ENCODE results near the gene RAB3B. TPM values are rescaled to one million over a fixed set of nuclear protein-coding genes. Genes with fewer than 3 reads are reported as not detected.
"Not testable (repeated sequence)": the region's sequence is repeated elsewhere in the genome, so short reads cannot be mapped to it uniquely, and the experiment has no call there.

Gene RAB3B, protein sequence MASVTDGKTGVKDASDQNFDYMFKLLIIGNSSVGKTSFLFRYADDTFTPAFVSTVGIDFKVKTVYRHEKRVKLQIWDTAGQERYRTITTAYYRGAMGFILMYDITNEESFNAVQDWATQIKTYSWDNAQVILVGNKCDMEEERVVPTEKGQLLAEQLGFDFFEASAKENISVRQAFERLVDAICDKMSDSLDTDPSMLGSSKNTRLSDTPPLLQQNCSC
- total RNA-seq, result 0.02 TPM in 1 of 2 replicates, not detected in the other

GRCh38 chr1:51990478-51990965 lies at the start of gene RAB3B:
TSS of gene RAB3B (minus strand) at chr1:51990700. CDS start at chr1:51977117, 13,583 bp downstream.
- intact Hi-C loops (cut with micrococcal nuclease), result no loop called here

DNA sequence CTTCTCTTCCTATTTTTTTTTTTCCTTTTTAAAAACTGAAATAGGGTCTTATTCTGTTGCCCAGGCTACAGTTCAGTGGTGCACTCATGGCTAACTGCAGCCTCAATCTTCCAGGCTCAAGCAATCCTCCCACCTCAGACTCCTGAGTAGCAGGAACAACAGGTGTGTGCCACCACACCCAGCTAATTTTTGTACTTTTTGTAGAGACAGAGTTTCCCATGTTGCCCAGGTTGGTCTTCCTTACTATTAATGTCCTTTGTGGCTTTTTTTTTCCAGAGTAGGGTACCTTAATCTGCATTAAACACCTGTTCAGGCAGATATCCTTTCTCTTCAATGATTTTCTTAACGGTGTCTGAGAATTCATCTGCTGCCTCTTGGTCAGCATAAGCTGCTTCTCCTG lies 47.4 kb upstream of the RAB3B start:
- intact Hi-C loops (cut with micrococcal nuclease), result no loop called here

DNA sequence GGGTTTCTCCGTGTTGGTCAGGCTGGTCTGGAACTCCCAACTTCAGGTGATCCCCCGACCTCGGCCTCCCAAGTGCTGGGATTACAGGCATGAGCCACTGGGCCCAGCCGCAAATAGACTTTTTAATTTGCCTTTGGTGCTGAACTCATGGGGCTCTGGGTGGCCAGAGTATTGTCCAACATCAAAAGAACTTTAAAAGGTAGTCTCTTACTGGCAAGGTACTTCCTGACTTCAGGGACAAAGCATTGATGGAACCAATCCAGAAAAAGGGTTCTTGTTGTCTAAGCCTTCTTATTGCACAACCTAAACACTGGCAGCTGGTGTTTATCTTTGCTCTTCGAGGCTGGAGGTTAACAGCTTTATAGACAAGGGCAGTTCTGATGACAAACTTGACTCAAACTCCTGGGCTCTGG lies 46.9 kb upstream of the RAB3B start:
- intact Hi-C loops (cut with micrococcal nuclease), result no loop called here

DNA sequence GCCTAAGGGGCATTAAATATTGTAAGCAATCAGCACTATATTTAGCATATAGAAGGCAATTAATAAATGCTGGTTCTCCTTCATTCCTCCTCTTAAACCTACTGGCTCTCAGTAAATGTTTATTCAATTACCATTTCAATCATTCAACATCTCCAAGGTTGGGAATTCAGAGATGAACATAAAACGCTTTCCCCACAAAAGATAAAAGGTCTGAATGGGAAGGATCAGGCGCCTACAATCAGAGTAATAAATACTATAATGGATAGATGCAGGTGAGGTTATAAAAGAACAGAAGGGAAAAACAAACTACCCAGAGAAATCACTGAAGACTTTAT lies 43.5 kb upstream of the RAB3B start:
- intact Hi-C loops (cut with micrococcal nuclease), result loop anchor here (5.0 kb wide), 4 partner anchors 108 to 1378 kb away; partner anchors contain the start of genes CPT2 and ZFYVE9

- intact Hi-C loops (cut with micrococcal nuclease), result loop anchor here (1.0 to 5.0 kb wide), 9 partner anchors 23 to 1379 kb away; partner anchors contain the start of genes BTF3L4, CC2D1B, CPT2 and NRDC
Measured at GRCh38 chr1:52033190-52034049, 42.9 kb upstream of the RAB3B start, which contains the start of gene KTI12. TSS of gene KTI12 (minus strand) at chr1:52033810. CDS start at chr1:52033761, 49 bp downstream.

DNA sequence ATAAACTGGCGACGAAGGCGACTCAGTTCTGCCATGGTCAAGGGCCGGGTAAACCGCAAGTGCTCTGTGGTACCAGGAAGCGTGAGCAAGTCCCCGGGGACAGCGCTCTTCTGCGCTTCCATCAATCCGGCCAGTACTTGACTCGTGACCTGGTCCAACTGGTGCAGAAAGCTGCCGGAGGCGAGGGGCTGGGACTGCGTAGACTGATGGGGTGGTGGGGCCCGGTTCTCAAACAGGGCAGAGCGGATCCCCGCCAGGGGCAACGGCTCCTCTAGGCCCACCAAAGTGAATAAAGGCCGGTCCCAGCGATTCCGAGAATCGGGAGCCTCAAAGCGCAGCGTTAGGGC lies 42.3 kb upstream of the RAB3B start:
- intact Hi-C loops (cut with micrococcal nuclease), result loop anchor here (1.0 to 5.0 kb wide), 10 partner anchors 24 to 1380 kb away; partner anchors contain the start of genes BTF3L4, CC2D1B, CPT2 and NRDC

GRCh38 chr1:52032124-52032784 lies 41.8 kb upstream of the RAB3B start:
- intact Hi-C loops (cut with micrococcal nuclease), result loop anchor here (1.0 to 5.0 kb wide), 6 partner anchors 110 to 1380 kb away; partner anchors contain the start of genes CPT2, TUT4 and ZFYVE9

DNA sequence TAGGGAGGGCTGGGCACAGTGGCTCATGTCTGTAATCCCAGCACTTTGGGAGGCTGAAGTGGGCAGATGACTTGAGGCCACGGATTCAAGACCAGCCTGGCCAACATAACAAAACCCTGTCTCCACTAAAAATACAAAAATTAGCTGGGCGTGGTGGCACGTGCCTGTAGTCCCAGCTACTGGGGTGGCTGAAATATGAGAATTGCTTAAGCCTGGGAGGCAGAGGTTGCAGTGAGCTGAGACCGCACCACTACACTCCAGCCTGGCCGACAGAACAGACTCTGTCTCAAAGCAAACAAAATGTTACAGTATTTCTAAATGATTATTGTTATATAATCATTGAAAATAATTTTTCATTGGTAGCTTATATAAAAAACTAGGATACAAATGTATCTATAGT lies 38.3 kb upstream of the RAB3B start:
- intact Hi-C loops (cut with micrococcal nuclease), result not testable (repeated sequence)

DNA sequence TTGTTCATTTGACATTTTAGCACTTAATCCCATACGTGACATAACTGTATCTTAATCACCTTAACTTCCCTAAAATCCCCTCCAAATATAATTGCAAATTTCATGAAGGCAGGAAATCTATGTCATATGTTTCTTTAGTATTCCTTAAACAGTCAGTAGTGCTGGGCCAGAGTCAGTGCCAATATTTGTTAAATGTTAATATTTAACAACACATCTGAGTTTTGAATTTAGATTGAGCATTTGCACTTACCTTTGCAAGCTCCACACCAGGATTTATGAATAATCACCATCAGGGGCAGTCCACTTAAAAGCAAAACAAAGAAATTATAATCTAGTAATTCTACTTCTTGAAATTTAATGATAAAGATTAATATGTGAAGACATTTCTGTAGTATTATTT lies 37.8 kb upstream of the RAB3B start:
- intact Hi-C loops (cut with micrococcal nuclease), result no loop called here

- intact Hi-C loops (cut with micrococcal nuclease), result no loop called here
Measured at GRCh38 chr1:52026278-52026677, 35.8 kb upstream of the RAB3B start.

DNA sequence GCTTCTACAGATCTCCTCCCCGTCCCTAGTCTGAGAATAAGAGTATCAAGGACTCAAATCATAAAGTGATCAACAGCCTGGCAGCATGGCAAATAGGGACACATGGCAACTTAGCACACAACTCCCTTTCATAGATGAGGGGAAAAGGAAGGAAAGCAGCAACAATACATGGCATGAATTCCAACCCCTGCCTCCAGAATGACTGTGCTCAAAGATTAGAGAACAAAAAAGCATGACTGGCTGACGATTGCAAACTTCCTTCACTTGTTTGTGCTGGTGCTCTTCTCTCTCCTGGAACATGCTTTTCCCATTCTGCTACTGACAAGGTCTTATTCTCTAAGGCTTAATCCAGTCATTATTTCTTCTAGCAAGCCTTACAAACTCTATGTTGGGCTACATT lies 31.6 kb upstream of the RAB3B start:
- intact Hi-C loops (cut with micrococcal nuclease), result no loop called here

GRCh38 chr1:52008071-52008809 lies 17.7 kb upstream of the RAB3B start:
- intact Hi-C loops (cut with micrococcal nuclease), result loop anchor here (10.0 kb wide), 1 partner anchor 183 kb away; no protein-coding TSS in a partner anchor

DNA sequence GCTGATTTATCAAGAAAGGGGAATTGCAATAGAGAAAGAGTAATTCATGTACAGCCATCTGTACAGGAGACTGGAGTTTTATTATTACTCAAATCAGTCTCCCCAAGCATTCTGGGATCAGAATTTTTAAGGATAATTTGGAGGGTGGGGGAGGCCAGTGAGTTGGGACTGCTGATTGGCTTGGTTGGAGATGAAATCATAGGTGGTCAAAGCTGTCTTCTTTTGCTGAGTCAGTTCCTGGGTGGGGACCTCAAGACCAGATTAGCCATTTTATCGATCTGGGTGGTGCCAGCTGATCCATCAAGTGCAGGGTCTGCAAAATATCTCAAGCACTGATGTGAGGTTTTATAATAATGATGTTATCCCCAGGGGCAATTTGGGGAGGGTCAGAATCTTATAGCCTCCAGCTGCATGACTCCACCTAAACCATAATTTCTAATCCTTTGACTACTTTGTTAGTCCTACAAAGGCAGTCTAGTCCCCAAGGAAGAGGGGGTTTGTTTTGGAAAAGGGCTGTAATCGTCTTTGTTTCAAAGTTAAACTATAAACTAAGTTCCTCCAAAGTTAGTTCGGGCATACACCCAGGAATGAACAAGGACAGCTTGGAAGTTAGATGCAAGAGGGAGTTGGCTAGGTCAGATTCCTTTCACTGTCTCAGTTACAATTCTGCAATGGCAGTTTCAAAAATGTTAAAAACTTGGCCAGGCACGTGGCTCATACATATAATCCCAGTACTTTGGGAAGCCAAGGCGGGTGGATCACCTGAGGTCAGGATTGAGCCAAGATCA lies 16.9 kb upstream of the RAB3B start:
- intact Hi-C loops (cut with micrococcal nuclease), result loop anchor here (10.0 kb wide), 1 partner anchor 183 kb away; no protein-coding TSS in a partner anchor

GRCh38 chr1:52006081-52006553 lies 15.6 kb upstream of the RAB3B start:
- intact Hi-C loops (cut with micrococcal nuclease), result loop anchor here (10.0 kb wide), 1 partner anchor 181 kb away; no protein-coding TSS in a partner anchor

DNA sequence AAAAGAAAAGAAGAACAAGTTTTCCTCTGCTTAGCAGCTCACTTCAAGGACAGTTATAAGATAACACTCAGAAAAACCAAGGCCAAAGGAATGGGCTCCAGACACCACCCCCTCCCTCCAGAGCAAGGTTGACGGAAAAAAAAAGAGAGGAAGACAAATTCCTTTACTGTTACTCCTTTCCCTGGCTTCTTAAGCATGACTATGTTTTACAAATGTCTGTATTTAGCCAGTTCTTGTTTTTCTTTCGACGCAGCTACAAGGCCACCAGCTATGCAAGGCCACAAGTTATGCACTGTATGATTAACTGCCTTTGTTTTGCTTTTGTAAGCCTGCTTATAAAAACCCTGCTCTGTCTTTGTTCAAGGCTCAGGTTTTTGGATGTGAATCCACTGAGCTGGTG lies 15.0 kb upstream of the RAB3B start:
- intact Hi-C loops (cut with micrococcal nuclease), result loop anchor here (10.0 kb wide), 1 partner anchor 181 kb away; no protein-coding TSS in a partner anchor

- intact Hi-C loops (cut with micrococcal nuclease), result loop anchor here (10.0 kb wide), 1 partner anchor 179 kb away; no protein-coding TSS in a partner anchor
Measured at GRCh38 chr1:52003877-52004276, 13.4 kb upstream of the RAB3B start.

DNA sequence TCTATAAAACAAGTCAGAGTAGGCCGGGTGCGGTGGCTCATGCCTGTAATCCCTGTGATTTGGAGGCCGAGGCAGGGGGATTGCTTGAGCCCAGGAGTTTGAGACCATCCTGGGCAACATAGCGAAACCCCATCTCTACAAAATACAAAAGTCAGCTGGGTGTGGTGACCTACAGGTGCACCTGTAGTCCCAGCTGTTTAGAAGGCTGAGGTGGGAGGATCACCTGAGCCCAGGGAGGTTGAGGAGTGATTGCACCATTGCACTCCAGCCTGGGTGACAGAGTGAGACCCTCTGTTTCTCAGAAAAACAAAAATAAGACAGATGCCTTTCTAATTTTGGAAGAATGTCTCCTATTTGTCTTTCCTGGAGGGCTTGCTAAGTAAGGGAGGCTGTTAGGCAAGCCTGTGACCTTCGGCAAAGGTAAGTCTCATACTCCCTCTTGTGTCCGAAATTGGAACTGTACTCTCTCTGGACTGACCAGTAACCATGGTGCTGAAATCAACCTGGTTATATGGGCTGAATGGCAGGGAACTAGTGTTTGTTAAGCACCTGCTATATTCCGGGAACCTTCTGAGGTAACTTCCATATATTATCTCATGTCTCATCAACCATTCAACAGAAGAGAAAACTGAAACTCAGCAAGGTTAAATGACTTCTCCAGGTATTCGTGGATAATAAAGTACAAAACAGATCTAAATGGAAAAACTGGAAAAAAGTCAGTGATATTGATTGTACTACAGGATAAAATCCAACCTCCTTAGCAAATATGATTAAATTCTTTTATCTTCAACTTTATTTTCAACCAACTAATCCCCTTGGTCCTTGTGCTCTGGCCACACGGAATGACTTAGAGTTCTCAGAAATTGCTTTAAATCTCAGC lies 11.8 kb upstream of the RAB3B start:
- intact Hi-C loops (cut with micrococcal nuclease), result loop anchor here (1.0 to 10.0 kb wide), 2 partner anchors 105 to 177 kb away; no protein-coding TSS in a partner anchor

- intact Hi-C loops (cut with micrococcal nuclease), result no loop called here
Measured at GRCh38 chr1:51998701-51999100, 8.2 kb upstream of the RAB3B start.
